ENCODE data around the gene MBNL1.

The MBNL1 gene

GRCh38 chr3:152382312-152383135 is 113.8 kb downstream of the MBNL1 start:
- no peak for TF ChIP-seq CTCF (IDR thresholded peaks at IDR 0.05; ENCODE audit: insufficient read depth, missing control alignments)
- FAIRE-seq = no peak
- no peak for DNase-seq (ENCODE audit: insufficient read length, low spot score)

DNA sequence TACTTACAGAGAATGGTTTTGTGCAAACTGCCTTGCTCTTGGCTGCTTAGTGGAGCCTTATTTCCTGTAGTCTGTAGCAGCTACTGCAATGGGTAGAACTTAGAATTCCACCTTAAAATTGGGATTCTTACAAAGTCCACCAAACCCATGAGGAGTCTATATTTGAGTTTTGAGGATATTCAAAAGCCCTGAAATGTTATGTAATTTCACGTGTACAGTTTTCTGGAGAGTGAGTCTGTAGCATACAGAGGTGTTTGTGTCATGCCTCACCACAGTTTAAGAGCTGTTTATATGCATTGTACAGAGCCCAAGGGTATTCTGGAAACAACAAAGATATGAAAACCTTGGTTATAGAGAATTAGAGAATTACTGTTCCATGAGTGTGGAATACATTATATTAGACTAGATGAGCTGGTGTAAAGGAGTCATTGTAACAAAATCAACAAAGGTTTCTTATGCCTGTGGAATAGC is 114.4 kb downstream of the MBNL1 start:
- FAIRE-seq = no peak
- no peak for TF ChIP-seq CTCF (IDR thresholded peaks at IDR 0.05; ENCODE audit: insufficient read depth, missing control alignments)
- no peak for DNase-seq (ENCODE audit: insufficient read length, low spot score)

DNA sequence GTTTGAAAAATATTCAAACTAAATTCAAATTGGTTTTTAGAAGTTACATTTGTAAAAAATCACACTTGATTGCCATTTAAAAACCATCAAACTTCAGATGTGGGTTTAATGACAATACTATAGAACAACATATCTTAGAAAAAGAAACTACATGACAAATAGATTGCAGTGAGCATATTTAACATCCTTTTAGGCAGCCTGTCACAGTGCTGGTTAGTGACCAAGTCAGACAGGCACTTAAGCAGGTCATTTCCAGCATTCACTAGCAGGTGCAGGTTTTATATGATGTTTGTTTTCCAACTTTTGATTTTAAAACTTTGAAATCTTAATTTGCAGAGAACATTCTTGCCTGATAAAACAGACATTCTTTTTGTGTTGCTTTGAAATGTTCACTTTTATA is 115.7 kb downstream of the MBNL1 start:
- no peak for FAIRE-seq
- TF ChIP-seq CTCF (IDR thresholded peaks at IDR 0.05; ENCODE audit: insufficient read depth, missing control alignments) = no peak
- DNase-seq (ENCODE audit: insufficient read length, low spot score) = no peak

- no peak for DNase-seq (ENCODE audit: insufficient read length, low spot score)
- FAIRE-seq = no peak
- no peak for TF ChIP-seq CTCF (IDR thresholded peaks at IDR 0.05; ENCODE audit: insufficient read depth, missing control alignments)
Observed at GRCh38 chr3:152385761-152386160, 117.0 kb downstream of the MBNL1 start.

DNA sequence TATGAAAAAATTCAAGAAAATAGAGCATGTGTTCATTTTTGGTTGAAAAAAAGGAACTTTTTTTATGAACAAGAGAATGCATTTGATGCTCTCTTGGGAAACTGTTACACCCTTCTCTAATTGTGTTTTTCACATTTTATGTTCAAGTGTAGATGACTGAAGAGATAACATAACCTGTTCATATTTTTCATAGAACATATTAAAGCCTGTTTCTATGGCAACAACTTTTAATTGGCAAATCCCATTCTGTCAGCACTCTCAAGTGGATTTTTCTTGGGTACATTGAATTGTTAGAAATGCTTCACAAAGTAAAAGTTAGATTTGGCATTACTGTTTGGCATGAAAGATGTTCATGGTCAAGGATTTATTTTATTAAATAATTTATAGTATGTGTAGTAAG is 117.5 kb downstream of the MBNL1 start:
- TF ChIP-seq CTCF (IDR thresholded peaks at IDR 0.05; ENCODE audit: insufficient read depth, missing control alignments) = no peak
- no peak for FAIRE-seq
- DNase-seq (ENCODE audit: insufficient read length, low spot score) = no peak

DNA sequence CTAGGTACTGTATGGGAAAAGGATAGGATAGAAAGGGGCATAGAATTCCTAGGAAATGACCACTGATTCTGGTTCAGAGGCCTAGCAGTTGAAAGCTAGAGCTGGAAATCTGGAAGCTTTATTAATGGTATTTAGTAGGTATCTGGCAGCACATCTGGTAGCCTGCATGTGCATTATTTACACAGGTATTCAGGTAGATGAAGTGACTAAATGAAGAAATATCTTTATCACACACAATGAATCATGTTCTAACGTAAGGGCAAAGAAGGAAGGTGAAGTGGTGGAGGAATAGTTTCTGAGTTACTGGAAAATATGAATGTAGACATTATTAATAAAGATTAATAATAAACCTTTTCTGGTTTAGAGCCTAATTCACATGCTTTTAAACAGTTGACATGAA is 119.9 kb downstream of the MBNL1 start:
- DNase-seq (ENCODE audit: insufficient read length, low spot score) (no peak), FAIRE-seq (no peak)
- no peak for TF ChIP-seq CTCF (IDR thresholded peaks at IDR 0.05; ENCODE audit: insufficient read depth, missing control alignments)

- TF ChIP-seq CTCF (IDR thresholded peaks at IDR 0.05; ENCODE audit: insufficient read depth, missing control alignments) = no peak
- no peak for DNase-seq (ENCODE audit: insufficient read length, low spot score)
- no peak for FAIRE-seq
Observed at GRCh38 chr3:152389316-152389934, 120.7 kb downstream of the MBNL1 start.
